Body of pancreas (tissue), 4 donors: ENCODE measurements around the gene GSTO2. TPM values are rescaled to one million over a fixed set of nuclear protein-coding genes. Genes with fewer than 3 reads are reported as not detected.

ENCODE experiments used
- ATAC-seq: fragments of 150-250 bp; one replicate; pipeline ENCODE4 v1.9.1; 2016
- DNase-seq, 4 donors: peaks; one replicate each; pipeline ENCODE4 v3.0.0-alpha.2; 2019
- H3K27ac ChIP-seq, 4 donors: fragments of 200-600 bp; sonication (generic); 1 replicate in 3 of 4; 2 replicates in 1 of 4; pipeline versions ENCODE4 v1.5.1 to v1.6.1; 2016 to 2019; ENCODE audit warnings: mild to moderate bottlenecking in 1 of 4, mixed read lengths in 1 of 4, moderate library complexity in 1 of 4
- H3K27me3 ChIP-seq, 2 donors: fragments of 200-600 bp; sonication (generic); one replicate each; pipeline ENCODE4 v1.6.0; 2016; ENCODE audit warnings: mild to moderate bottlenecking in 1 of 2
- H3K36me3 ChIP-seq, 2 donors: fragments of 200-600 bp; sonication (generic); replicated peaks in 1 of 2; 2 replicates each; pipeline ENCODE4 v1.5.1; 2016; ENCODE audit warnings: low read depth in 2 of 2; ENCODE audit not compliant: insufficient read depth in 1 of 2
- H3K4me1 ChIP-seq: fragments of 200-600 bp; sonication (generic); one replicate; pipeline ENCODE4 v1.6.0; 2016
- H3K4me3 ChIP-seq, 2 donors: fragments of 200-600 bp; sonication (generic); 1 replicate in 1 of 2; 2 replicates in 1 of 2; pipeline ENCODE4 v1.5.1; 2016 to 2019
- H3K9me3 ChIP-seq, 3 donors: fragments of 200-600 bp; sonication (generic); 1 replicate in 2 of 3; 2 replicates in 1 of 3; pipeline ENCODE4 v1.5.1; 2016
- POLR2A ChIP-seq, 3 donors: fragments of 450-650 bp; IDR thresholded peaks; one replicate each; pipeline ENCODE4 v1.6.1; 2016; ENCODE audit warnings: antibody characterized with exemption in 3 of 3, mild to moderate bottlenecking in 2 of 3
- WGBS, 2 donors: methylation state at CpG; one replicate each; pipeline ENCODE4 v1.1.5; 2017; 5-methylcytosine and 5-hydroxymethylcytosine counted together
- intact Hi-C: fragments of 100-400 bp; cut with DNase I; formaldehyde crosslinking; loops from one replicate; pipeline ENCODE4 v1.15.1; 2023
- total RNA-seq, 2 donors: library from RNA; depleted of rRNA; stranded (reverse); fragments of >200 nt; gene quantifications; one replicate each; pipeline ENCODE4 v1.1.0, GENCODE V29; 2016
- TF ChIP-seq, protein P1 (sequence below), 7 experiments: fragments of 450-650 bp in 4 of 7; fragments of 200-600 bp in 3 of 7; sonication (generic) in 3 of 7; IDR thresholded peaks; one replicate each; pipeline ENCODE4 v1.5.1; 2016 to 2019; ENCODE audit warnings: antibody characterized with exemption in 7 of 7

GSTO2 gene
- total RNA-seq, 2 donors from 2014 or later = 9.6 to 26.5 TPM

DNA sequence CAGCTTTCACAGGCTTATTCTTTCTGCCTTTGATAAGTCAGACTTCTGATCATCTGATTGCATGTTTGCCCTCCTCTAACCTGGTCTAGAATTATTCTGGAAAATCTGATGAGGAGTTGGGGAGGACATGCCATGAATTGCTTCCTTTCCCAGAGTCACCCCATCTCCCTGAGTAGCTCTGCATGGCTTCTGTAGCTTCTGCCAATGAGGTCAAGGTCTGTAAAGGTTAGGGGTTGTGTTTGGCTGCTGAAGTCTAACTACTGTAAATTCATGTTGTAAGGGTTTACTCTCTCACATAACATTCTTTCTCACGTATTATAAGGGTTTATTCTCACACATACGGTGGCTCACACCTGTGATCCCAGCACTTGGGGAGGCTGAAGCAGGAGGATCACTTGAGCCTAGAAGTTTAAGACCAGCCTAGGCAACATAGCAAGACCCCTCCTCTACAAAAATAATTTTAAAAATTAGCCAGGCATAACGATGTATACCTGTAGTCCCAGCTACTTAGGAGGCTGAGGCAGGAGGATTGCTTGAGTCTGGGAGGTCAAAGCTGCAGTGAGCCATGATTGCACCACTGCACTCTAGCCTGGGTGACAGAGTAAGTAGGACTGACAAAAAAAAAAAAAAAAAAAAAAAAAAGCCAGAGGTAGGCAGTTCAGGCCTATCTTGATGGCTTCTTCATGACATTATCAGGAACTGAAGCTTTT, 10.7 kb downstream of the GSTO2 start:
- WGBS, 2 donors = 96 to 98% methylated on average over 3 of the region's 3 CpGs
- ATAC-seq (no peak), DNase-seq (no peak)
- no peak for TF ChIP-seq POLR2A (IDR thresholded peaks at IDR 0.05)
- TF ChIP-seq, protein P1, sequence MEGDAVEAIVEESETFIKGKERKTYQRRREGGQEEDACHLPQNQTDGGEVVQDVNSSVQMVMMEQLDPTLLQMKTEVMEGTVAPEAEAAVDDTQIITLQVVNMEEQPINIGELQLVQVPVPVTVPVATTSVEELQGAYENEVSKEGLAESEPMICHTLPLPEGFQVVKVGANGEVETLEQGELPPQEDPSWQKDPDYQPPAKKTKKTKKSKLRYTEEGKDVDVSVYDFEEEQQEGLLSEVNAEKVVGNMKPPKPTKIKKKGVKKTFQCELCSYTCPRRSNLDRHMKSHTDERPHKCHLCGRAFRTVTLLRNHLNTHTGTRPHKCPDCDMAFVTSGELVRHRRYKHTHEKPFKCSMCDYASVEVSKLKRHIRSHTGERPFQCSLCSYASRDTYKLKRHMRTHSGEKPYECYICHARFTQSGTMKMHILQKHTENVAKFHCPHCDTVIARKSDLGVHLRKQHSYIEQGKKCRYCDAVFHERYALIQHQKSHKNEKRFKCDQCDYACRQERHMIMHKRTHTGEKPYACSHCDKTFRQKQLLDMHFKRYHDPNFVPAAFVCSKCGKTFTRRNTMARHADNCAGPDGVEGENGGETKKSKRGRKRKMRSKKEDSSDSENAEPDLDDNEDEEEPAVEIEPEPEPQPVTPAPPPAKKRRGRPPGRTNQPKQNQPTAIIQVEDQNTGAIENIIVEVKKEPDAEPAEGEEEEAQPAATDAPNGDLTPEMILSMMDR (IDR thresholded peaks at IDR 0.05) = no peak
- peaks cover 20% of the 10 kb centered on the region for H3K4me1 ChIP-seq
- H3K27ac ChIP-seq = no peak overlapping the region
- H3K9me3 ChIP-seq = no peaks in the 10 kb centered on the region
- H3K27me3 ChIP-seq = no peaks in the 10 kb centered on the region
- no peak overlapping the region for H3K4me3 ChIP-seq
- intact Hi-C loops = no loop called here
- H3K36me3 ChIP-seq = no peaks in the 10 kb centered on the region

DNA sequence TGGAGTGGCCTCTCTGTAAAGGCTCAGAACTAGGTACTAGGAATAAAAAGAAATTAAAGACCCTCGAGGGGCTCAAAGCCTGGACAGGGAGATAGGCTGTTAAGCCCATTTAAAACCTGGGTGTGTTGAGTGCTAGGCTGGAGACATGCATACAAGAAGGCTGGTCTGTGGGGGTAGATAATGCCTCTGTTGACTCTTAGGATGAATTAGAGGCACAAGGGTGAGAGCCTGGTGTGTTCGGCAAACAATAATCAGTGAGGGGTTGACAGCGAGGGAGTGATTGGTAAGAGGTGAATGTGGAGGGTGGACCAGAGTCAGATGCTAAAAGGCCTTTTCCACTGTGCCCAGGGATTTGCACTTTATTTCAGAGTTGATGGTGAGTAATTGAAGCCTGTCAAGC, 12.7 kb downstream of the GSTO2 start:
- no peak overlapping the region for H3K27ac ChIP-seq
- TF ChIP-seq, protein P1 (IDR thresholded peaks at IDR 0.05) = no peak
- TF ChIP-seq POLR2A (IDR thresholded peaks at IDR 0.05) = no peak
- intact Hi-C loops = no loop called here
- H3K36me3 ChIP-seq = no peaks in the 10 kb centered on the region
- no peaks in the 10 kb centered on the region for H3K9me3 ChIP-seq
- H3K27me3 ChIP-seq = no peaks in the 10 kb centered on the region
- no peak overlapping the region for H3K4me3 ChIP-seq
- ATAC-seq (no peak), DNase-seq (no peak)
- 76 to 81% methylated on average over 3 of the region's 3 CpGs for WGBS, 2 donors
- peaks cover 10% of the 10 kb centered on the region for H3K4me1 ChIP-seq

DNA sequence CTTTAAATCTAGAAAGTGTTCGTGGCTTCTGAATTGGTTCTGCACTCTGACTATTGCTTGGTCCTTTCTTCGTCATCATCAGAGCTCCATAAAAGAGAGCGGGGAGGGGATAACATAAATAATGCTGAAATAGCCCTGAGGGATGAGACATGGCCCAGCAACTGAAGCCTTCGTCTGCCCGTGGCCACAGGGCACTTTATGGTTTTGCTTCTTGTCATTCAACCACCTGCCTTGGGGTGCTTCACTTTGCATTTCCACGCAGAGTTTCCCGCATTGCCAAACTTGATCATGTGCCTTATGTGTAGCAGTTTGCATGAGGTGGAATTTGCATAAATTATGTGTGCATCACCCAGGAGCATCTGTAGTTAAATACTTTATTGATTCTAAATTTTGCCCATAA, 15.9 kb downstream of the GSTO2 start:
- no peaks in the 10 kb centered on the region for H3K4me1 ChIP-seq
- no peak overlapping the region for H3K27ac ChIP-seq
- DNase-seq = no peak
- no peaks in the 10 kb centered on the region for H3K36me3 ChIP-seq
- no peak for ATAC-seq
- WGBS, 2 donors = 85 to 91% methylated on average over 7 of the region's 7 CpGs
- H3K4me3 ChIP-seq = no peak overlapping the region
- TF ChIP-seq, protein P1 (IDR thresholded peaks at IDR 0.05) = no peak
- TF ChIP-seq POLR2A (IDR thresholded peaks at IDR 0.05) = no peak
- intact Hi-C loops = no loop called here
- no peaks in the 10 kb centered on the region for H3K9me3 ChIP-seq
- no peaks in the 10 kb centered on the region for H3K27me3 ChIP-seq

DNA sequence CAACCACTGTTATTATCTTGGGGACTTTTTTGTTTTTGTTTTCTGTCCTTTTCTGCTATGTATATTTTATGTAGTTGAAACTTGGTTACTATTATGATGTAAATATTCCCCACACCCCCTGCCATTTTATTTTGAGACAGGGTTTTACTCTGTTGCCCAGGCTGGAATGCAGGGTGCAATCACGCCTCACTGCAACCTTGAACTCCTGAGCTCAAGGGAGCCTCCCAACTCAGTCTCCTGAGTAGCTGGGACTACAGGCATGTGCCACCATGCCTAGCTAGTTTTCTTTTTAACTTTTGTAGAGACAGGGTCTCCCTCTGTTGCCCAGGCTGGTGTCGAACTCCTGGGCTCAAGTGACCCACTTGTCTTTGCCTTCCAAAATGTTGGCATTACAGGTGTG, 18.0 kb downstream of the GSTO2 start:
- no peak for DNase-seq
- WGBS, 2 donors = 89 to 92% methylated on average over 2 of the region's 2 CpGs
- TF ChIP-seq POLR2A (IDR thresholded peaks at IDR 0.05) = no peak
- TF ChIP-seq, protein P1 (IDR thresholded peaks at IDR 0.05) = no peak
- peaks cover 8% of the 10 kb centered on the region for H3K4me1 ChIP-seq
- ATAC-seq = no peak
- no peaks in the 10 kb centered on the region for H3K9me3 ChIP-seq
- intact Hi-C loops = no loop called here
- no peak overlapping the region for H3K4me3 ChIP-seq
- no peak overlapping the region for H3K27ac ChIP-seq
- H3K36me3 ChIP-seq = no peaks in the 10 kb centered on the region
- no peaks in the 10 kb centered on the region for H3K27me3 ChIP-seq

DNA sequence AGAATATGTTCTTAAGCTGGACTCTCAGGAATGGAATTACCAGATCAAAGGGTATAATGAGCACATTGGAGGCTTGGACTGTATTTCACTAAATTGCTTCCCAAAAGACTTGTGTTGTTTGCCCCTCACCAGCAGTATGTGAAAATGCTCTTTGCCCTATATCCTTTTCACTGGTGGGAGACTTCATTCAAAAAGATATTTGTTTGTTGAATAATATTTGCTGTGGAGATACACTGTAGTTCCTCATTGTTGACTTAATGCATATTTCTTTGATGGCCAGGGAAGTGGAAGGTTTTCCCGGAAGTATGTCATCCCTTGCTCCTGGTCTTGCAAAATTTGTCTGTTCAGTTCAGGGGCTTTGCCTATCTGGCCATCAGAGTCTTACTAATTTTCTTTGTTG, 19.4 kb downstream of the GSTO2 start:
- H3K27me3 ChIP-seq = no peaks in the 10 kb centered on the region
- H3K9me3 ChIP-seq = no peaks in the 10 kb centered on the region
- intact Hi-C loops = no loop called here
- 30 to 35% methylated on average over 1 of the region's 1 CpG for WGBS, 2 donors
- ATAC-seq (no peak), DNase-seq (no peak)
- no peaks in the 10 kb centered on the region for H3K36me3 ChIP-seq
- no peak overlapping the region for H3K4me3 ChIP-seq
- no peak overlapping the region for H3K27ac ChIP-seq
- peaks cover 8% of the 10 kb centered on the region for H3K4me1 ChIP-seq
- TF ChIP-seq, protein P1 (IDR thresholded peaks at IDR 0.05) = no peak
- no peak for TF ChIP-seq POLR2A (IDR thresholded peaks at IDR 0.05)
